A549 (cell line): ENCODE data around the gene GNG7.

ENCODE experiments used
- CBX2 ChIP-seq: fragments of 200-600 bp; sonication (generic); IDR thresholded peaks from 2 replicates; pipeline ENCODE4 v1.6.1; 2016; ENCODE audit warnings: low read depth, mild to moderate bottlenecking, borderline replicate concordance
- CEBPB ChIP-seq, 2 experiments: fragments of >200 bp in 1 of 2; sonication (Bioruptor Twin) in 1 of 2; formaldehyde crosslinking in 1 of 2; IDR thresholded peaks; 2 replicates each; pipeline ENCODE4 v1.6.1; 2012 to 2016
- CHD4 ChIP-seq: fragments of 200-600 bp; sonication (generic); IDR thresholded peaks from 2 replicates; pipeline ENCODE4 v1.6.1; 2016; ENCODE audit warnings: antibody characterized with exemption, mild to moderate bottlenecking, borderline replicate concordance
- CTCF ChIP-seq: fragments of >200 bp; sonication (Bioruptor Twin); formaldehyde crosslinking; IDR thresholded peaks from 3 replicates; pipeline ENCODE4 v1.5.1; 2016
- EP300 ChIP-seq, 2 experiments: fragments of >200 bp; sonication (Bioruptor Twin); formaldehyde crosslinking; IDR thresholded peaks; 2 replicates in 1 of 2; 3 replicates in 1 of 2; pipeline ENCODE4 v1.6.1; 2016 to 2017
- ESRRA ChIP-seq: fragments of 150-350 bp; IDR thresholded peaks from 2 replicates; pipeline ENCODE4 v1.6.1; 2014; ENCODE audit warnings: mild to moderate bottlenecking, low read length, borderline replicate concordance
- JUNB ChIP-seq: fragments of >200 bp; sonication (Bioruptor Twin); formaldehyde crosslinking; IDR thresholded peaks from 2 replicates; pipeline ENCODE4 v1.6.1; 2016
- KDM5A ChIP-seq: fragments of 200-600 bp; sonication (generic); IDR thresholded peaks from 2 replicates; pipeline ENCODE4 v1.6.1; 2016; ENCODE audit warnings: antibody characterized with exemption, mild to moderate bottlenecking
- MAFK ChIP-seq: fragments of 450-650 bp; IDR thresholded peaks from 2 replicates; pipeline ENCODE4 v1.6.1; 2014; ENCODE audit not compliant: partially characterized antibody
- MAX ChIP-seq: IDR thresholded peaks from 2 replicates; pipeline ENCODE4 v1.6.1; 2012
- PHF8 ChIP-seq: fragments of 200-600 bp; sonication (generic); IDR thresholded peaks from 2 replicates; pipeline ENCODE4 v1.6.1; 2016; ENCODE audit warnings: low read depth, mild to moderate bottlenecking, antibody characterized with exemption, moderate library complexity, borderline replicate concordance
- RFX5 ChIP-seq: fragments of 450-650 bp; IDR thresholded peaks from 2 replicates; pipeline ENCODE4 v1.7.1; 2014; ENCODE audit warnings: antibody characterized with exemption, mild to moderate bottlenecking, moderate library complexity
- TP53 ChIP-seq: fragments of 250-450 bp; sonication (Bioruptor Pico); IDR thresholded peaks from 2 replicates; pipeline ENCODE4 v1.5.0; 2021; ENCODE audit warnings: mild to moderate bottlenecking, moderate library complexity

- TF ChIP-seq CTCF, result no peak
- no peak for TF ChIP-seq KDM5A
- TF ChIP-seq CHD4, result no peak
- no peak for TF ChIP-seq TP53 (CRISPR knock-in tag)
- no peak for TF ChIP-seq EP300 (IDR thresholded peaks at IDR 0.05)
- no peak for TF ChIP-seq JUNB
- no peak for TF ChIP-seq MAFK
- no peak for TF ChIP-seq PHF8
- no peak for TF ChIP-seq CEBPB (IDR thresholded peaks at IDR 0.05)
- no peak for TF ChIP-seq RFX5
- TF ChIP-seq MAX, result no peak
- no peak for TF ChIP-seq CBX2
- TF ChIP-seq ESRRA, result no peak
Measured at GRCh38 chr19:2724148-2724557, 21.7 kb upstream of the GNG7 start.
